ENCODE results near the gene FAM81A.

DNA sequence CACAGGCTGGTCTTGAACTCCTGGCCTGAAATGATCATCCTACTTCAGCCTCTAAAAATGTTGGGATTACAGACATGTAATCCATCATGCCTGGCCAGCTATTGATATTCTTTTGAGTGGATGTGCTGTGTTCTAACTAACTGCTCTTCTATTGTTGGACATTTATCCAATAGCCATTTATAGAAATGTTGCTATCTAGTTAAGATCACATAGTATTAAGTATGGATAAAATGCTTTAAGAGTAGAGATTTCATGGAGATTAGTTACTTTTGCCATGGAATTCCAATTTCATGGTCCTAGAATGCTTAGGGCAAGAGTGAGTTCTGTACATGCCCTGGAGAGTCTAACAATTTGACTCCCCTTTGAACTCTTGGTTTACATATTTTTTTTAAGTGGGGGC, 10.9 kb downstream of the FAM81A start:
- TF ChIP-seq, protein P1, sequence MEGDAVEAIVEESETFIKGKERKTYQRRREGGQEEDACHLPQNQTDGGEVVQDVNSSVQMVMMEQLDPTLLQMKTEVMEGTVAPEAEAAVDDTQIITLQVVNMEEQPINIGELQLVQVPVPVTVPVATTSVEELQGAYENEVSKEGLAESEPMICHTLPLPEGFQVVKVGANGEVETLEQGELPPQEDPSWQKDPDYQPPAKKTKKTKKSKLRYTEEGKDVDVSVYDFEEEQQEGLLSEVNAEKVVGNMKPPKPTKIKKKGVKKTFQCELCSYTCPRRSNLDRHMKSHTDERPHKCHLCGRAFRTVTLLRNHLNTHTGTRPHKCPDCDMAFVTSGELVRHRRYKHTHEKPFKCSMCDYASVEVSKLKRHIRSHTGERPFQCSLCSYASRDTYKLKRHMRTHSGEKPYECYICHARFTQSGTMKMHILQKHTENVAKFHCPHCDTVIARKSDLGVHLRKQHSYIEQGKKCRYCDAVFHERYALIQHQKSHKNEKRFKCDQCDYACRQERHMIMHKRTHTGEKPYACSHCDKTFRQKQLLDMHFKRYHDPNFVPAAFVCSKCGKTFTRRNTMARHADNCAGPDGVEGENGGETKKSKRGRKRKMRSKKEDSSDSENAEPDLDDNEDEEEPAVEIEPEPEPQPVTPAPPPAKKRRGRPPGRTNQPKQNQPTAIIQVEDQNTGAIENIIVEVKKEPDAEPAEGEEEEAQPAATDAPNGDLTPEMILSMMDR (conservative IDR thresholded peaks at IDR 0.05) = no peak
- TF ChIP-seq ZFX (IDR thresholded peaks at IDR 0.05) = no peak
